K562 (cell line): ENCODE data around the gene F12. TPM values are rescaled to one million over a fixed set of nuclear protein-coding genes. Genes with fewer than 3 reads are reported as not detected.

Experiments used
- CEBPB ChIP-seq: fragments of 450-650 bp; IDR thresholded peaks from 2 replicates; pipeline ENCODE4 v1.6.1; 2016; ENCODE audit warnings: missing genetic modification characterization, missing compliant biosample characterization
- EP400 ChIP-seq: fragments of 450-650 bp; IDR thresholded peaks from 2 replicates; pipeline ENCODE4 v1.6.1; 2017; ENCODE audit warnings: antibody characterized with exemption, mild to moderate bottlenecking, moderate library complexity
- NCOR1 ChIP-seq: fragments of 450-650 bp; IDR thresholded peaks from 2 replicates; pipeline ENCODE4 v1.6.1; 2016; ENCODE audit warnings: mild to moderate bottlenecking, moderate library complexity
- PHF20 ChIP-seq: fragments of 450-650 bp; IDR thresholded peaks from 2 replicates; pipeline ENCODE4 v1.6.1; 2018; ENCODE audit not compliant: partially characterized antibody
- TAL1 ChIP-seq: fragments of 450-650 bp; IDR thresholded peaks from 2 replicates; pipeline ENCODE4 v1.6.1; 2016; ENCODE audit warnings: mild to moderate bottlenecking
- U2AF2 ChIP-seq: fragments of 200-400 bp; formaldehyde crosslinking; optimal IDR thresholded peaks from 2 replicates; pipeline ENCODE3; 2017; ENCODE audit warnings: low read depth, mild to moderate bottlenecking, low read length
- WHSC1 ChIP-seq: IDR thresholded peaks from one replicate; pipeline ENCODE4 v1.6.1; 2012; ENCODE audit warnings: low read length, control low read depth, inconsistent platforms
- XRCC4 ChIP-seq: IDR thresholded peaks from one replicate; pipeline ENCODE4 v1.6.1; 2011; ENCODE audit not compliant: insufficient read depth, insufficient read length; ENCODE audit errors: extremely low read depth
- polyA plus RNA-seq, 8 experiments: library from polyadenylated mRNA; depleted of rRNA in 4 of 8; stranded (reverse) in 5 of 8; unstranded in 3 of 8; fragments of >200 nt; fragmentation: Nextera tagmentation in 2 of 8; fragmentation: Illumina TruSeq in 1 of 8; extraction: Ambion mirVana in 2 of 8; extraction: Trizol in 1 of 8; gene quantifications; 2 replicates each; pipeline versions ENCODE4 v1.2.1 to v1.2.3, GENCODE V29; 2011 to 2014; ENCODE audit warnings: inconsistent platforms in 1 of 8, missing spikeins in 1 of 8
- total RNA-seq, 7 experiments: library from RNA; depleted of rRNA in 6 of 7; stranded (reverse); fragments of >200 nt in 6 of 7; fragmentation: Illumina TruSeq in 2 of 7; extraction: Trizol in 2 of 7; gene quantifications; 2 replicates each; pipeline versions ENCODE4 v1.2.1 to v1.2.3, GENCODE V29; 2011 to 2021; ENCODE audit warnings: low replicate concordance in 1 of 7
- TF ChIP-seq, protein P1 (sequence below): fragments of 250-450 bp; sonication (Bioruptor Pico); IDR thresholded peaks from 2 replicates; pipeline ENCODE4 v1.4.0; 2020; ENCODE audit warnings: mild to moderate bottlenecking, moderate library complexity
- TF ChIP-seq, protein P2 (sequence below): fragments of 250-450 bp; sonication (Bioruptor Pico); IDR thresholded peaks from 2 replicates; pipeline ENCODE4 v1.4.0; 2020
- TF ChIP-seq, protein P3 (sequence below): fragments of 450-650 bp; IDR thresholded peaks from 2 replicates; pipeline ENCODE4 v1.6.1; 2014; ENCODE audit warnings: low read depth, mild to moderate bottlenecking, moderate library complexity, borderline replicate concordance
- TF ChIP-seq, protein P4 (sequence below): fragments of 250-450 bp; sonication (Bioruptor Pico); IDR thresholded peaks from 2 replicates; pipeline ENCODE4 v1.4.0; 2020; ENCODE audit warnings: mild to moderate bottlenecking
- TF ChIP-seq, protein P5 (sequence below): fragments of 450-650 bp; formaldehyde crosslinking; conservative IDR thresholded peaks from 2 replicates; pipeline ENCODE4 v1.4.0; 2022; ENCODE audit warnings: mild to moderate bottlenecking, missing genetic modification characterization

F12 gene
- total and polyA plus RNA-seq, 9 of the 15 experiments (the other 6 are each of a cell fraction or from before 2014, with no cell fraction given), result 0.59 to 18.3 (median 3.6) TPM

DNA sequence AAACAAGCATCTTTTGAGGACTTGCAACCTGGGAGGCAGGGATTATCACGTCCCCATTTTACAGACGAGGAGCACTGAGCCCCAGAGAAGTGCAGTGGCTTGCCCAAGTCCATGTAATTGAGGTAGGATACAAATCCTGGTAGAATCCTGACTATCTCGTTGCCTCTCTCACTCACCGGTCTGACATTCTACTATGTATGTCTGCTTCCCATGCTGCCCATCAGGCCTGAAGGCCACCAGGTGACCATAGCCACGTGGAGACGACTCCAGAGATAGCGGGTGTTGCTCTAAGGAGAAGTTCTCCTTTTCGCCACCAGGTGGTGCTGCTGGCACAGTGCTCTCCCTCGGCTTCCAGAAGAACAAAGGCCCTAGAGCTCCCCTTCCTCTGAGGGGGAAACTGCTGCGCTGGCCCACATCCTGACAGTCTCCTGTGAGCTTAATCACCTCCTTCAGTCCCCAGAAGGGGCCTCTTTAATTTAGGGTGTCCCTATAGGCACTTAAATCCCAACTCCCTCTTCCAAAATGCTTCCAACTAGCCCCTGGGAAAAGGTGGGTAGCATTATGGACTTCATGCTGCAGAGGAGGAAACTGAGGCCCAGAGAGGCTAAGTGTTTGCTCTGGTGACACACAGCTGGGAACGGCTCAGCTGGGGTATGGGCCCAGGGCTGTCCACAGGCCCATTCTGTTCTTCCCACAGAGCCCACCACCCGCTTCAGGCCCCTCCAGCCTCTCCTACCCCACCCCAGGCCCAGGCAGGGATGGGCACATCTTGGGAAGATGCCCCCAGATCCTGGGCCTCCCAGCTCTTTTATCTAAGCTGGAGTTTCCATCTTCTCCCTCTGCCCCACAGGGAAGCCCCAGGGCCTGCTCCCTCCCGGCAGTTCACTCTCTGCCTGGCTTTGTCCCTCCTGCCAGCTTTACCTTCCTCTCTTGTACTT is 18.7 kb downstream of the F12 start (continued):
- TF ChIP-seq, protein P1, sequence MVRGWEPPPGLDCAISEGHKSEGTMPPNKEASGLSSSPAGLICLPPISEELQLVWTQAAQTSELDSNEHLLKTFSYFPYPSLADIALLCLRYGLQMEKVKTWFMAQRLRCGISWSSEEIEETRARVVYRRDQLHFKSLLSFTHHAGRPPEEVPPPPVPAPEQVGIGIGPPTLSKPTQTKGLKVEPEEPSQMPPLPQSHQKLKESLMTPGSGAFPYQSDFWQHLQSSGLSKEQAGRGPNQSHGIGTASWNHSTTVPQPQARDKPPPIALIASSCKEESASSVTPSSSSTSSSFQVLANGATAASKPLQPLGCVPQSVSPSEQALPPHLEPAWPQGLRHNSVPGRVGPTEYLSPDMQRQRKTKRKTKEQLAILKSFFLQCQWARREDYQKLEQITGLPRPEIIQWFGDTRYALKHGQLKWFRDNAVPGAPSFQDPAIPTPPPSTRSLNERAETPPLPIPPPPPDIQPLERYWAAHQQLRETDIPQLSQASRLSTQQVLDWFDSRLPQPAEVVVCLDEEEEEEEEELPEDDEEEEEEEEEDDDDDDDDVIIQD (CRISPR knock-in tag), result 0 out of 2 replicates have a peak, but pooled peaks have one; percentile 11
- TF ChIP-seq, protein P2, sequence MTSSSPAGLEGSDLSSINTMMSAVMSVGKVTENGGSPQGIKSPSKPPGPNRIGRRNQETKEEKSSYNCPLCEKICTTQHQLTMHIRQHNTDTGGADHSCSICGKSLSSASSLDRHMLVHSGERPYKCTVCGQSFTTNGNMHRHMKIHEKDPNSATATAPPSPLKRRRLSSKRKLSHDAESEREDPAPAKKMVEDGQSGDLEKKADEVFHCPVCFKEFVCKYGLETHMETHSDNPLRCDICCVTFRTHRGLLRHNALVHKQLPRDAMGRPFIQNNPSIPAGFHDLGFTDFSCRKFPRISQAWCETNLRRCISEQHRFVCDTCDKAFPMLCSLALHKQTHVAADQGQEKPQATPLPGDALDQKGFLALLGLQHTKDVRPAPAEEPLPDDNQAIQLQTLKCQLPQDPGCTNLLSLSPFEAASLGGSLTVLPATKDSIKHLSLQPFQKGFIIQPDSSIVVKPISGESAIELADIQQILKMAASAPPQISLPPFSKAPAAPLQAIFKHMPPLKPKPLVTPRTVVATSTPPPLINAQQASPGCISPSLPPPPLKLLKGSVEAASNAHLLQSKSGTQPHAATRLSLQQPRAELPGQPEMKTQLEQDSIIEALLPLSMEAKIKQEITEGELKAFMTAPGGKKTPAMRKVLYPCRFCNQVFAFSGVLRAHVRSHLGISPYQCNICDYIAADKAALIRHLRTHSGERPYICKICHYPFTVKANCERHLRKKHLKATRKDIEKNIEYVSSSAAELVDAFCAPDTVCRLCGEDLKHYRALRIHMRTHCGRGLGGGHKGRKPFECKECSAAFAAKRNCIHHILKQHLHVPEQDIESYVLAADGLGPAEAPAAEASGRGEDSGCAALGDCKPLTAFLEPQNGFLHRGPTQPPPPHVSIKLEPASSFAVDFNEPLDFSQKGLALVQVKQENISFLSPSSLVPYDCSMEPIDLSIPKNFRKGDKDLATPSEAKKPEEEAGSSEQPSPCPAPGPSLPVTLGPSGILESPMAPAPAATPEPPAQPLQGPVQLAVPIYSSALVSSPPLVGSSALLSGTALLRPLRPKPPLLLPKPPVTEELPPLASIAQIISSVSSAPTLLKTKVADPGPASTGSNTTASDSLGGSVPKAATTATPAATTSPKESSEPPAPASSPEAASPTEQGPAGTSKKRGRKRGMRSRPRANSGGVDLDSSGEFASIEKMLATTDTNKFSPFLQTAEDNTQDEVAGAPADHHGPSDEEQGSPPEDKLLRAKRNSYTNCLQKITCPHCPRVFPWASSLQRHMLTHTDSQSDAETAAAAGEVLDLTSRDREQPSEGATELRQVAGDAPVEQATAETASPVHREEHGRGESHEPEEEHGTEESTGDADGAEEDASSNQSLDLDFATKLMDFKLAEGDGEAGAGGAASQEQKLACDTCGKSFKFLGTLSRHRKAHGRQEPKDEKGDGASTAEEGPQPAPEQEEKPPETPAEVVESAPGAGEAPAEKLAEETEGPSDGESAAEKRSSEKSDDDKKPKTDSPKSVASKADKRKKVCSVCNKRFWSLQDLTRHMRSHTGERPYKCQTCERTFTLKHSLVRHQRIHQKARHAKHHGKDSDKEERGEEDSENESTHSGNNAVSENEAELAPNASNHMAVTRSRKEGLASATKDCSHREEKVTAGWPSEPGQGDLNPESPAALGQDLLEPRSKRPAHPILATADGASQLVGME, result no peak
- TF ChIP-seq PHF20 (no peak), NCOR1 (no peak), XRCC4 (no peak), CEBPB (tag) (no peak), EP400 (peak; percentile 85), TAL1 (no peak), U2AF2 (no peak), WHSC1 (no peak)
- TF ChIP-seq, protein P3, sequence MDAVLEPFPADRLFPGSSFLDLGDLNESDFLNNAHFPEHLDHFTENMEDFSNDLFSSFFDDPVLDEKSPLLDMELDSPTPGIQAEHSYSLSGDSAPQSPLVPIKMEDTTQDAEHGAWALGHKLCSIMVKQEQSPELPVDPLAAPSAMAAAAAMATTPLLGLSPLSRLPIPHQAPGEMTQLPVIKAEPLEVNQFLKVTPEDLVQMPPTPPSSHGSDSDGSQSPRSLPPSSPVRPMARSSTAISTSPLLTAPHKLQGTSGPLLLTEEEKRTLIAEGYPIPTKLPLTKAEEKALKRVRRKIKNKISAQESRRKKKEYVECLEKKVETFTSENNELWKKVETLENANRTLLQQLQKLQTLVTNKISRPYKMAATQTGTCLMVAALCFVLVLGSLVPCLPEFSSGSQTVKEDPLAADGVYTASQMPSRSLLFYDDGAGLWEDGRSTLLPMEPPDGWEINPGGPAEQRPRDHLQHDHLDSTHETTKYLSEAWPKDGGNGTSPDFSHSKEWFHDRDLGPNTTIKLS, result peak; percentile 81
- TF ChIP-seq, protein P4, sequence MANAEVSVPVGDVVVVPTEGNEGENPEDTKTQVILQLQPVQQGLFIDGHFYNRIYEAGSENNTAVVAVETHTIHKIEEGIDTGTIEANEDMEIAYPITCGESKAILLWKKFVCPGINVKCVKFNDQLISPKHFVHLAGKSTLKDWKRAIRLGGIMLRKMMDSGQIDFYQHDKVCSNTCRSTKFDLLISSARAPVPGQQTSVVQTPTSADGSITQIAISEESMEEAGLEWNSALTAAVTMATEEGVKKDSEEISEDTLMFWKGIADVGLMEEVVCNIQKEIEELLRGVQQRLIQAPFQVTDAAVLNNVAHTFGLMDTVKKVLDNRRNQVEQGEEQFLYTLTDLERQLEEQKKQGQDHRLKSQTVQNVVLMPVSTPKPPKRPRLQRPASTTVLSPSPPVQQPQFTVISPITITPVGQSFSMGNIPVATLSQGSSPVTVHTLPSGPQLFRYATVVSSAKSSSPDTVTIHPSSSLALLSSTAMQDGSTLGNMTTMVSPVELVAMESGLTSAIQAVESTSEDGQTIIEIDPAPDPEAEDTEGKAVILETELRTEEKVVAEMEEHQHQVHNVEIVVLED (CRISPR knock-in tag), result no peak
- TF ChIP-seq, protein P5, sequence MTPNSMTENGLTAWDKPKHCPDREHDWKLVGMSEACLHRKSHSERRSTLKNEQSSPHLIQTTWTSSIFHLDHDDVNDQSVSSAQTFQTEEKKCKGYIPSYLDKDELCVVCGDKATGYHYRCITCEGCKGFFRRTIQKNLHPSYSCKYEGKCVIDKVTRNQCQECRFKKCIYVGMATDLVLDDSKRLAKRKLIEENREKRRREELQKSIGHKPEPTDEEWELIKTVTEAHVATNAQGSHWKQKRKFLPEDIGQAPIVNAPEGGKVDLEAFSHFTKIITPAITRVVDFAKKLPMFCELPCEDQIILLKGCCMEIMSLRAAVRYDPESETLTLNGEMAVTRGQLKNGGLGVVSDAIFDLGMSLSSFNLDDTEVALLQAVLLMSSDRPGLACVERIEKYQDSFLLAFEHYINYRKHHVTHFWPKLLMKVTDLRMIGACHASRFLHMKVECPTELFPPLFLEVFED (CRISPR knock-in tag), result no peak
